Measurements from ENCODE around the gene ARHGEF10L.
A peak's percentile ranks its signal among the peaks of the same experiment; 100 is the strongest.

Gene ARHGEF10L

GRCh38 chr1:17524645-17525044, 14.9 kb upstream of the ARHGEF10L start:
- DNase-seq: no peak

DNA sequence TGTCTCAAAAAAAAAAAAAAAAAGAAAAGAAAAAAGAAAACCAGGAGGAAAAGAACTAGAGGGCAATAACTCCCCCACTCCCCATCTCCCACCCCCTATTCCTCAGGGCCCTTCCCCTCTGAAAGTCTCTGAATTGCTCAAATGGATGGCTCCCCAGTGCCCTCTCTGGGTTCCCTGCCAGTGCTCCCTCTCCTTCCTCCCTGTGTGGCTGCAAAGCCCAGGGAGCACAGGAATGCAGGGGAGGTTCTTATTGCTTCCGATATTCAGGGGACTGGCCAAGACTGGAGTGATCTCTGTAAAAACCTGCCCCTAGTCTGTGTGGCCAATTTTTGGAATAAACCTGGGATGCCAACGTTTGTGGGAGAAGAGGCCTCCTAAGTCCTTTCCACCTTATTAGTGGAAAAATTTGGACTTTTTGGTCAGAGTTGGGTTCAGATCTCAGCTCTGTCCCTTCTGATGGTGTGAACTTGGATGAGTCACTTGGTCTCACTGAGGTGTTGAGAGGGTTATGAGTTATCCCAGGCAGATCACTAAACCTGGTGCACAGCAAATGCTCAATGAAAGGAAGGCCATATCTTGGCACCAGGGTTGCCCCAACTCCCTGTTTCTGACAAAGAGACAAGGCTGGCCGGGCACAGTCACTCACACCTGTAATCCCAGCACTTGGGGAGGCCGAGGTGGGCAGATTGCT, 13.4 kb upstream of the ARHGEF10L start:
- DNase-seq: no peak

DNA sequence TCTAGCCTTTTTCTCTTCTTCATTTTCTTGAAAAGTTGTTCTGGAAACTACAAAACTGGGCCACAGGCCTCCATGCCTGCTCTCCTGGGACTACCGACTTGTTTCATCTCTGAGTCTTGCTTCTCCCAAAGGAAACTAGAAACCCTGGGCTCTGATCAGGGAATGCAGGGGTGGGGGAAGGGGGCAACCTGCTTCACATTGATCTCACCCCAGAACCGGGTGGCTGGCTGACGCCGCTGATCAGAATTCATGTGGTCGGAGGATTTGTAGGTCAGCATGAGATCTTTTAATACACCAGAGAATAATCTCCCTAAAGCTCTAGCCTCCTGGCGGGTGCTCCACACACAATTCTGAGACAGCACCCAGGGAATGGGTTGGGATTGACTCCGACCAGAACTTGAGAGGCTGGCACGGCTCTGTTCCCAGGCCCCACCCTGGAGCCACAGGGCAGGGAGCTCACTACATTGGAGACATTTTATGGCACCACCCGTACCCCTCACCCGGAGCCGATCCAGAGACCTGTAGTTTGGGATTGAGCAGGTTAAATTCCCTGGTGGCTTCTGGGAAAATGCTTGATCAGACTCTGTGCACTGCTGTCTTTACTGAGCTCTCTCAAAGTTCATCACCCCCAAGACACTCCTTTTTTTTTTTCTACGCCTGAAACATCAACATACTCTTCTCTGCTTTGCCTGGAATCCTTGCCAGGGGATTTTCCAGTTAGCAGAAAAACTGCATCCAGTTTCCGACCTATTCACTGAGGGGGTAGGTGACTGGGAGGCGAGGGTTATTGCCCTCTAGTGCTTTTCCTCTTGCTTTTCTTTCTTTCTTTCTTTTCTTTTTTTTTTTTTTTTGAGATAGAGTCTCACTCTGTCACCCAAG, 12.2 kb upstream of the ARHGEF10L start:
- no peak for DNase-seq

- no peak for DNase-seq
Observed at GRCh38 chr1:17529381-17529780, 10.1 kb upstream of the ARHGEF10L start.

- DNase-seq: no peak
Observed at GRCh38 chr1:17531343-17531681, 8.2 kb upstream of the ARHGEF10L start.

DNA sequence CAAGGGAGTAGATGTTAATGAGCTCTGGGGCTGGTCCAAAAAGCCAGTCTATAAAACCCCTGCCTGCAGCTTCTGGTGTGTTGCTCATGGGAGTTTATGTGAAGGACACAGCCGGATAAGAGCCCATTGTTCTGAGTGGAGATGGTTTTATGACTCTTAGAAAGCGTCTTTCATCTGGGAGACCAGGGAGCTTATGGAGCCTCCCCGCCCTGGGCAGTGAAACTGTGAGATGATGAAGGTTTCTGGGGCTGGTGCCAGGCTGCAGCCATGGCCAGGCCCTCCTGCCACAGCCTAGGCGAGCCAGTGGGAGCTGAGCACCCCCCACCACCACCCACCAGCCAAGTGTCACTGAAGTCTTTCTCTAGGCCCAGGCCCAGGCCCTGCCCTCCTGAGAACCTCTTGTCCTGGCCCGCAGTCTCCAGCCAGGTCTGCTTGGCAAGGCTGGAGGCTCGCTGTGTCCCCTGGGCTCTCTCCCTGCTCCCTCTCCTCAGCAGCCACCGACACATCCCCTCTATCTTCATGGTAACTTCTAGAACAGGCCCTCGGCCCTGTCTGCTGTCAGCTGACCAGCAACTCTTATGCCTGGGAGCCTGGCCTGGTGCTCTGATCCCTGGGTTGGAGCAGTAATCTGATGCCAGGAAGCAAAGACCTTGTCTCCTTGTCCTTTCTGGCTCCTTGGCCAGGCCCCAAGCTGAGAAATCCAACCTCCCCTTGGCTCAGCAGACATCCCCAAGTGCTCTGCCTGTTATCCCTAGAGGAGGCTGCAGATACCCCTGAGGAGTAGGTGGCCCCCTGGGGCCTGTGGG, 7.6 kb upstream of the ARHGEF10L start:
- DNase-seq: no peak

GRCh38 chr1:17533201-17533600, 6.3 kb upstream of the ARHGEF10L start:
- DNase-seq: no peak

GRCh38 chr1:17535300-17535936, 4.1 kb upstream of the ARHGEF10L start:
- DNase-seq: no peak

DNA sequence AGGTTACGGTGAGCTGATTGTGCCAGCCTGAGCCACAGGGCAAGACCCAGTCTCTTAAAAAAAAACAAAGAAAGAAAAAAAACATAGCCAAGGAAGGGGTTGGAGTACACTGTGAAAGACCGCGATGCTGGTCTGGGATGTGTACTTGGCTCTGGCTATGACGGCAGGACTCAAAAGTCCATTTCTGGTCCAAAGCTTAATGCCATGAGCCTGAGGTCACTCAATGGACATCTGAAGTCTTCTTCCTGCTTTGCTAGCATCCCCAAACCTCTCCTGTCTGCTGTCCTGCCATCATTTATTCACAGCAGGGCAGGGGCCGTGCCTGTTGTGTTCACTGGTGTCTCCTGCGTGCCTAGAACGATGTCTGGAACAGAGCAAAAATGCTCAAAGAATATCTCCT, 1.5 kb upstream of the ARHGEF10L start:
- no peak for DNase-seq

DNA sequence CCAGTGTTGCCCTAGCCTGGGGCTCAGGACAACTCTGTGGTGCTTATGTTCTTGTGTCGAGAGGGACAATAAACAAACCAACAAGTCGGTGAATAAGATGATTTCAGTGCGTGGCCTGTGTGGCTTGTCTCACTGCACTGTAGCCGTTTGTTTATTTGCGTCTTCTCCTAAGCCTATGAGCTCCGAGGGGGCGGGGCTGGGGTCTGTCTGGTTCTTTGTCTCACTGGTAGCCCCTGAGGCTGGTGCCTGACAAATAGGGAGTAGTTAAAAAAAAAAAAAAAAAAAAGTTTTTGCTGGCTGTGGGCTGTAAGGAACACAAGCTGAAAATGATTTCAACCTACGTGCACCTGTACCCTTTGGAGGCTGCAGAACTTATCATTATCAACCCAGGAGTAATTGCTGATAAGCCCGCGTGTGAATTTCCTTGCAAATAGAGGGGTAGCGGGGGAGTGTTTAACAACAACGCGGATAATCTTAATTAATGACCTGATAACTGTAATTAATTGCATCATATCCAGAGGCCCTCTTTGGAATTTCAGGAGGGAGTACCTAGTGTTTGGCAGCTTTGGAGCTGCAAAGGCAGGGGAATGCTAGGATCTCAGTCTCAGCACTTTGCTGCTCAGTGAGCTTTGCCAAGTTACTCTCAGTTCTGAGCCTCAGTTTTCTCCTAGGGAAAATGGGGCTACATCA, 925 bp upstream of the ARHGEF10L start:
- no peak for DNase-seq

DNA sequence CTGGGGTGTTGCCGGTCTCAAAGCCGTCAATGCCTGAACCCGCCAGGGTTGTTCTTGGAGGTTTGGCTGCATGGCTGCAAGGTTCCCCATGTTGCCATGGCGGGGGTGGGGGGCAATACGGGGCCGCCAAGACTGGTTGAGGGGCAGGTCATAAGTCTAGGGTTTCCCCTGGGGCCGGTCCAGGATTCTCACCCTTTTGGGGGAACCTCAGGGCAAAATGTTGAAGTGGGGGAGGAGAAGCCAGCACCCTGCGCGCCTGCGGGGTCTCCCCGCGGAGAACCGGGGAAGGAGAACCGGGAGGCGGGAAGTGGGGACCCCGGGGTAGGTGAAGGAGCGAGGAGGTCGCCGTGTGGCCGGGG, 401 bp upstream of the ARHGEF10L start:
- no peak for DNase-seq

GRCh38 chr1:17540255-17541001, 930 bp downstream of the ARHGEF10L start:
- peak; percentile 40 for DNase-seq

DNA sequence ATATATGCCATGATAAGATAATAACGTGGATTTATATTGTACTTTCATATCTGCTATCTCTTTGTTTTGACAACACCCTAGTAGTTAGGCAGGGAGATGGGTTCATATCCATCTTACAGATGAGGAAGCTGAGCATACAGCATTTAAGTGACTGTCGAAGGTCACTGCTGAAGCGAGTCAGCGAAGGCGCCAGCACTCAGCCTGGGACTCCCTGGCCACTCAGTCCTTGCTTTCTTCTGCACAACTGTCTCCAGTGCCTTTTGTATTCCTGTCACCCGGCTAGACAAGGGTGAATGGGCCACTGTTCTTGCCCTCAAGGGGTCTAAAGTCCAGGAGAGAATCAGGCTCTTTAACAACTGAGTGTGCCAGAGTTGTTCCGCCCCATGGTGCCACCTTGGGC, 3.1 kb downstream of the ARHGEF10L start:
- no peak for DNase-seq

DNA sequence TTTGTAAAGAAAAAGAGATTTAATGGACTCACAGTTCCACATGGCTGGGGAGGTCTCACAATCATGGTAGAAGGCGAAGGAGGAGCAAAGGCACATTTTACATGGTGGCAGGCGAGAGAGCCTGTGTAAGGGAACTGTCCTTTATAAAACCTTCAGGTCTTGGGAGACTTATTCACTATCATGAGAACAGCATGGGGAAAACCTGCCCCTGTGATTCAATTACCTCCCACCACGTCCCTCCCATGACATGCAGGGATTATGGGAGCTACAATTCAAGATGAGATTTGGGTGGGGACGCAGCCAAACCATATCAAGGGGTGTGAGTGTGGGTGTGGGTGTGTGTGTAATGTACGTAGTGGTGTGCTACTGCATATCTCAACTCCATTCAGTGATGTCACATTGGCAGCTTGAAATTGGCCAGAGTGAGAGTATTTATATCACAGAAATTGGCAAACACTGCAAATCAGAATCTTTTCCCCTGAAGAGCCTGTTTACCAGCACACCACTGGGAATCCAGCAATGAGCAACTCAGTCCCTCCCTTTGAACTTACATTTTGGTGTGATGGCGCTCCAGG, 5.4 kb downstream of the ARHGEF10L start:
- DNase-seq: no peak

GRCh38 chr1:17545356-17545755, 5.9 kb downstream of the ARHGEF10L start:
- no peak for DNase-seq

DNA sequence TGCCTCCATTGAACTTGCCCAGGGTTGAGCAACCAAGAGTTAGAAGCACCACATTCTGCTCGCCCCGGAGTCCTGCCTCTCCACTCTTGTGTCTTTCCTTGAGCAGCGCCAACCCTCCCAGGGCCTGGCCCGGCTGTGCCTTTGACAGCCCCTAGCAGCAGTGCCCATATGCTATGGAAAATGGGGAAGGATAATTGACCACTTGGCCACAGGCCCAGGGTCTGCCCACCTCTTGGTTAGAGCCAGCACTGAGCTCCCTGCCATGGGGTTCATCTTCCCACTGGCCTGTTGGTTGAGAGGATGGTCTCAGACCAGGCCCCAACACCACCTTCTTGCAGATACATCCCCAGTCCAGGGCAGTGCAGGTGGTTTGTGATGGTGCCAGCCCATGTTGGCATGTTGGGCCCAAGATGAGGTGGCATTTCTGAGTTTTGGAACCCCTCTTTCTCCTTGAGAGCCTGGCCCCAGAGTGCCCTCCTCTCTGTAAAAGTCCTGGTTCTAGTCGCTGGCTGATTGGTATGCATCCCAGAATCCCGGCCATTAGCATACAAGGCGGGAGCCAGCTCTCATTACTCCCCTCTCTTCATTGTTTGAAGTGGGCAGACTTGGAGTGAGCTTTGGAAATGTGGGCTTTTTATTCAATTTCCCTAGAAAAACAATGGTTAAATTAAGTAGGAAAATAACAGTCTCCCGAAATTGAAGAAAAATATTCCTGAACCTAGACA, 7.6 kb downstream of the ARHGEF10L start:
- DNase-seq: no peak

DNA sequence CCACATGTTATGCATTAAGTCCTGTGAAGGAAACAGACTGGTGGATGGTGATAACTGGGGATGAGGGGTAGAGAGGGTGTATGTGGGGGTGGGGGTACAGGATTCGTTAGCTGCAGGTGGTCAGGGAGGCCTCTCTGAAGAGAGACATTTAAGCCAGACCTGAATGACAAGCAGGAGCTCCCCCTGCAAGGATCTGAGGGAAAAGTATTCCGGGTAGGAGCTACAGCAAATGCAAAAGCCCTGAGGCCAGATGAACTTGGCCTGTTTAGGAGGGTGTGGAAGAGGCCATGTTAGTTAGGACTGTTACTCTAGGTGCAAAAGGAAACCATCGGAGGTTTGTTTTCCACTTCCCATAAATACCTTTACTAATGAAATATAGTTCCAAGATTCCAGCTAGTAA, 9.9 kb downstream of the ARHGEF10L start:
- DNase-seq: no peak

DNA sequence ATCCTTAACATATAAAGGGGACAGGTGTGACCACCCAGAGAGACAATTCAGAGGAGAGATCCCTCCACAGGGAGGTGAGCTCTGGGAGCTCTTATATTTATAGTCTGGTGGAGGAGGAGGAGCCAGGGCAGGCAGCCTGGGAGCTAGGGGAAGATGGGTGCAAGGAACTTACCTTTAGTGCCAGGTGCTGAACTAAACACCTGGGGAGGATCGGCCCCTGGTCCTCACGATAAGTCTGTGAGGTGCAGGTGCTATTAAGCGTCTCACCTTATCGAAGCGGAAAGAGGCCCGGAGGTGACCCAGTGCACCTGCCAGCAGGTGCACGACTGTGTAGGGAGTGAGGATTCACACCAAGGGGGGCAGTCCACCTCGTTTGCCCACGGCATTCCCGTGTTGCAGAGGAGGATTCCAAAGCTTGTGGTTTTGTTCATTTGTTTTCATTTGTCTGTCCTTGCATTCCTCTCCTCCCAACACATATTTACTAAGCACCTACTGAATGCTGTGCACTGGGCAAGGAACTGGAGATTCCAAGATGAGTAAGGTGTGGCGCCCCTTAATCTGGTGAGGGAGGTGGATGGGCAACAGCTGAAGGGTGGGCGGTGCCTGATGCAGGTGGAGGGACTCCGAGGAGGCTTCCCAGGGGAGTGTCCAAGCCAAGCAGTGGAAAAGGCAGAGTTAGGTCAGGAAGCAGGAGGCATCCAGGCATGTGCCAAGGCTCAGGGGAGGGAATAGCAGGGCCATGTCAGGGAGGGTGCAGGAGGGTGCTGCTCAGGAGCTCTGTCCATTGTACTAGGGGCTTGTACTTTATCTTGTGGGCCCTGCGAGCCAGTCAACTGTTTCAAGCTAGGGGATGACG, 11.5 kb downstream of the ARHGEF10L start:
- no peak for DNase-seq

DNA sequence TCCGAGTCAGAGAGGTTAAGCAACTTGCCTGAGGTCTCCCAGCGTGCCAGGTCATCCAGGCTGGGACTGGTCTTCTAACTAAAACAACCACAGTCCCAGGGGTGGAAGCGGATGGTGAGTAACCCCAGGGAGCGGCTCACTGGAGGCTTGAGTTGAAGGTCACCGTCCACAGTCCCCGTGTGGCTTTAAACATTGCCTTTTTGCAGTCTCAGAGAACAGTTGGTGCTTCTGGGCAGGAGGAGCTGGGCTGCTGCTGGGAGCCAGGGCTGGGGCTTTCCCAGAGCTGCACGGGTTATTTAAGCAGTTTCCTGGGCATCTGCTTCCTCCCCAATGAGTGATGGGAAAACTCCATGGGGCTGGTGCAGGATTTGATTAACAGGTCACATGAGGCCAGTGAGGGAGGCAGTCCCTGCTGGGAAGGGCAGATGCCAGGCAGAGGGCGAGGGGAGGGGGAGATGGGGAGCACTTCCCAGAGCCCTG, 12.3 kb downstream of the ARHGEF10L start:
- DNase-seq: peak; percentile 91
